Sigmoid colon (tissue), 7 donors: Measurements from ENCODE around the gene WDFY4. TPM values are rescaled to one million over a fixed set of nuclear protein-coding genes. Genes with fewer than 3 reads are reported as not detected.

ENCODE experiments used
- DNase-seq: peaks from one replicate; pipeline ENCODE4 v3.0.0-alpha.2; 2019
- H3K27ac ChIP-seq, 4 donors: fragments of 200-600 bp; sonication (generic); one replicate each; pipeline ENCODE4 v1.5.1; 2016 to 2019; ENCODE audit warnings: mild to moderate bottlenecking in 1 of 4
- H3K27me3 ChIP-seq, 3 donors: fragments of 200-600 bp; sonication (generic); one replicate each; pipeline ENCODE4 v1.5.1; 2019; ENCODE audit warnings: mild to moderate bottlenecking in 1 of 3
- H3K36me3 ChIP-seq, 4 donors: fragments of 200-600 bp; sonication (generic); one replicate each; pipeline ENCODE4 v1.5.1; 2016 to 2019
- H3K4me1 ChIP-seq, 4 donors: fragments of 200-600 bp; sonication (generic); one replicate each; pipeline ENCODE4 v1.5.1; 2017 to 2019
- H3K4me3 ChIP-seq, 4 donors: fragments of 200-600 bp; sonication (generic); one replicate each; pipeline ENCODE4 v1.5.1; 2017 to 2019; ENCODE audit warnings: mild to moderate bottlenecking in 2 of 4, moderate library complexity in 1 of 4
- H3K9me3 ChIP-seq, 4 donors: fragments of 200-600 bp in 3 of 4; sonication (generic) in 3 of 4; one replicate each; pipeline versions ENCODE4 v1.5.1 to v1.6.1; 2013 to 2019
- CTCF ChIP-seq, 4 experiments: fragments of 450-650 bp in 3 of 4; fragments of 200-600 bp in 1 of 4; IDR thresholded peaks; one replicate each; pipeline ENCODE4 v1.5.1; 2016 to 2019; ENCODE audit warnings: antibody characterized with exemption in 4 of 4, mild to moderate bottlenecking in 3 of 4, moderate library complexity in 2 of 4
- EP300 ChIP-seq, 4 donors: sonication (generic); formaldehyde crosslinking; IDR thresholded peaks; one replicate each; pipeline ENCODE4 v1.6.1; 2017; ENCODE audit warnings: antibody characterized with exemption in 4 of 4
- POLR2A ChIP-seq, 2 donors: fragments of 450-650 bp; IDR thresholded peaks; one replicate each; pipeline ENCODE4 v1.6.1; 2016; ENCODE audit warnings: antibody characterized with exemption in 2 of 2, mild to moderate bottlenecking in 2 of 2, moderate library complexity in 2 of 2
- POLR2AphosphoS5 ChIP-seq, 4 donors: sonication (generic); formaldehyde crosslinking; IDR thresholded peaks; one replicate each; pipeline ENCODE4 v1.6.1; 2017; ENCODE audit warnings: antibody characterized with exemption in 4 of 4
- WGBS, 2 donors: extraction: QIAGEN DNeasy Blood & Tissue Kit; methylation state at CpG; one replicate each; pipeline ENCODE4 v1.1.7; 2013; 5-methylcytosine and 5-hydroxymethylcytosine counted together
- intact Hi-C: fragments of 100-400 bp; cut with DNase I; formaldehyde crosslinking; loops from one replicate; pipeline ENCODE4 v1.15.1; 2023
- polyA plus RNA-seq, 3 donors: library from polyadenylated mRNA; stranded (reverse); fragments of 200-250 nt; gene quantifications; one replicate each; pipeline ENCODE4 v1.2.3, GENCODE V29; 2013
- total RNA-seq, 4 donors: library from RNA; depleted of rRNA; stranded (reverse); fragments of >200 nt; gene quantifications; one replicate each; pipeline ENCODE4 v1.1.0, GENCODE V29; 2016
- donor health status: healthy with polysubstance abuse.
- donor health status: Bipolar disorder and iron deficiency.
- donor health status: healthy.

The WDFY4 gene
- total and polyA plus RNA-seq, 7 donors = 0.60 to 18.6 (median 2.5) TPM

- Histone ChIP-seq H3K27ac (no peak overlapping the region), H3K9me3 (no peaks in the 10 kb centered on the region), H3K27me3 (no peaks in the 10 kb centered on the region), H3K36me3 (no peaks in the 10 kb centered on the region), H3K4me1 (no peaks in the 10 kb centered on the region), H3K4me3 (no peak overlapping the region)
- DNase-seq = no peak
- intact Hi-C loops = no loop called here
- TF ChIP-seq POLR2A (IDR thresholded peaks at IDR 0.05) = no peak
- TF ChIP-seq EP300 (IDR thresholded peaks at IDR 0.05) = no peak
- no peak for TF ChIP-seq CTCF (IDR thresholded peaks at IDR 0.05)
- no peak for TF ChIP-seq POLR2AphosphoS5 (IDR thresholded peaks at IDR 0.05)
- 86 to 90% methylated on average over 4 of the region's 4 CpGs for WGBS, 2 donors
These were observed 80.9 kb downstream of the WDFY4 start for GRCh38 chr10:48765527-48765926.

GRCh38 chr10:48767373-48768143 lies 82.9 kb downstream of the WDFY4 start:
- intact Hi-C loops = no loop called here
- no peak for TF ChIP-seq EP300 (IDR thresholded peaks at IDR 0.05)
- no peak overlapping the region for H3K27ac ChIP-seq

GRCh38 chr10:48768144-48768766 lies 83.6 kb downstream of the WDFY4 start:
- Histone ChIP-seq H3K27me3 (no peaks in the 10 kb centered on the region), H3K4me1 (no peaks in the 10 kb centered on the region), H3K4me3 (no peak overlapping the region), H3K36me3 (no peaks in the 10 kb centered on the region), H3K27ac (no peak overlapping the region), H3K9me3 (no peaks in the 10 kb centered on the region)
- intact Hi-C loops = no loop called here
- no peak for TF ChIP-seq POLR2A (IDR thresholded peaks at IDR 0.05)
- TF ChIP-seq CTCF (IDR thresholded peaks at IDR 0.05) = no peak
- no peak for TF ChIP-seq EP300 (IDR thresholded peaks at IDR 0.05)
- TF ChIP-seq POLR2AphosphoS5 (IDR thresholded peaks at IDR 0.05) = no peak
- no peak for DNase-seq
- WGBS, 2 donors = 89 to 90% methylated on average over 14 of the region's 14 CpGs

More at GRCh38 chr10:48767373-48768143, 82.9 kb downstream of the WDFY4 start:
- no peaks in the 10 kb centered on the region for H3K27me3 ChIP-seq
- no peaks in the 10 kb centered on the region for H3K36me3 ChIP-seq
- DNase-seq = no peak
- no peaks in the 10 kb centered on the region for H3K4me1 ChIP-seq
- no peaks in the 10 kb centered on the region for H3K9me3 ChIP-seq
- 83 to 90% methylated on average over 4 of the region's 4 CpGs for WGBS, 2 donors
- H3K4me3 ChIP-seq = no peak overlapping the region

- Histone ChIP-seq H3K9me3 (no peaks in the 10 kb centered on the region), H3K4me1 (no peaks in the 10 kb centered on the region), H3K4me3 (no peak overlapping the region), H3K27me3 (no peaks in the 10 kb centered on the region), H3K36me3 (no peaks in the 10 kb centered on the region), H3K27ac (no peak overlapping the region)
- 76 to 89% methylated on average over 4 of the region's 4 CpGs for WGBS, 2 donors
- intact Hi-C loops = no loop called here
- TF ChIP-seq CTCF (IDR thresholded peaks at IDR 0.05) (no peak), EP300 (IDR thresholded peaks at IDR 0.05) (no peak), POLR2A (IDR thresholded peaks at IDR 0.05) (no peak), POLR2AphosphoS5 (IDR thresholded peaks at IDR 0.05) (no peak)
- DNase-seq = no peak
These were observed 84.3 kb downstream of the WDFY4 start for GRCh38 chr10:48768926-48769325.

- no peak overlapping the region for H3K27ac ChIP-seq
- no peaks in the 10 kb centered on the region for H3K9me3 ChIP-seq
- H3K27me3 ChIP-seq = no peaks in the 10 kb centered on the region
- intact Hi-C loops = no loop called here
- H3K4me1 ChIP-seq = no peaks in the 10 kb centered on the region
- TF ChIP-seq EP300 (IDR thresholded peaks at IDR 0.05) = no peak
- TF ChIP-seq POLR2A (IDR thresholded peaks at IDR 0.05) = no peak
- TF ChIP-seq CTCF (IDR thresholded peaks at IDR 0.05) = no peak
- no peak for TF ChIP-seq POLR2AphosphoS5 (IDR thresholded peaks at IDR 0.05)
- WGBS, 2 donors = 83 to 89% methylated on average over 15 of the region's 15 CpGs
- H3K4me3 ChIP-seq = no peak overlapping the region
- no peak for DNase-seq
- H3K36me3 ChIP-seq = no peaks in the 10 kb centered on the region
These were observed 85.2 kb downstream of the WDFY4 start for GRCh38 chr10:48769706-48770435.
